Glutamatergic neuron (in vitro differentiated cells): ENCODE data around the gene TRAPPC14. TPM values are rescaled to one million over a fixed set of nuclear protein-coding genes. Genes with fewer than 3 reads are reported as not detected.
"Not testable (repeated sequence)": the region's sequence is repeated elsewhere in the genome, so short reads cannot be mapped to it uniquely, and the experiment has no call there.

ENCODE experiments used
- DNase-seq: peaks from one replicate; pipeline ENCODE4 v3.0.0; 2022
- H3K27ac Mint-ChIP-seq: one replicate; pipeline ENCODE4 v1.8.0; 2020; ENCODE audit warnings: mild to moderate bottlenecking, mixed read lengths, inconsistent platforms; ENCODE audit not compliant: unreplicated experiment
- H3K27me3 Mint-ChIP-seq: one replicate; pipeline ENCODE4 v1.8.0; 2020; ENCODE audit warnings: mild to moderate bottlenecking, moderate library complexity, mixed read lengths, inconsistent platforms; ENCODE audit not compliant: unreplicated experiment
- H3K36me3 Mint-ChIP-seq: one replicate; pipeline ENCODE4 v1.8.0; 2020; ENCODE audit warnings: mild to moderate bottlenecking, mixed read lengths, inconsistent platforms; ENCODE audit not compliant: unreplicated experiment
- H3K4me1 Mint-ChIP-seq: one replicate; pipeline ENCODE4 v1.8.0; 2020; ENCODE audit warnings: mild to moderate bottlenecking, low read depth, mixed read lengths, inconsistent platforms; ENCODE audit not compliant: unreplicated experiment
- H3K4me3 Mint-ChIP-seq: one replicate; pipeline ENCODE4 v1.8.0; 2020; ENCODE audit warnings: mild to moderate bottlenecking, mixed read lengths, inconsistent platforms; ENCODE audit not compliant: unreplicated experiment
- H3K9me3 Mint-ChIP-seq: one replicate; pipeline ENCODE4 v1.8.0; 2020; ENCODE audit warnings: mild to moderate bottlenecking, moderate library complexity, mixed read lengths, inconsistent platforms; ENCODE audit not compliant: unreplicated experiment
- CTCF ChIP-seq: fragments of 200-600 bp; sonication (generic); IDR thresholded peaks from one replicate; pipeline ENCODE4 v1.5.0; 2021; ENCODE audit not compliant: partially characterized antibody, unreplicated experiment
- total RNA-seq: library from RNA; stranded (reverse); fragmentation: NEBNext Ultra II Directional; extraction: Animal tissue kit (Norgen Biotek cat#: 25700); gene quantifications from one replicate; pipeline ENCODE4 v1.2.1, GENCODE V29; 2021; ENCODE audit not compliant: unreplicated experiment

The TRAPPC14 gene
- total RNA-seq, 1 donor from 2014 or later, result 42.4 TPM

- Mint-ChIP-seq H3K27ac (no peak overlapping the region), H3K27me3 (peaks cover 2% of the 10 kb centered on the region), H3K9me3 (peaks cover 1% of the 10 kb centered on the region), H3K4me3 (no peak overlapping the region), H3K36me3 (peaks cover 8% of the 10 kb centered on the region), H3K4me1 (peaks cover 5% of the 10 kb centered on the region)
- no peak for DNase-seq
- no peak for TF ChIP-seq CTCF
Observed at GRCh38 chr7:100189061-100189460, 30.5 kb upstream of the TRAPPC14 start.

GRCh38 chr7:100185726-100186125, 27.2 kb upstream of the TRAPPC14 start:
- H3K27me3 Mint-ChIP-seq, result peaks cover 3% of the 10 kb centered on the region
- DNase-seq, result no peak
- no peak overlapping the region for H3K27ac Mint-ChIP-seq
- H3K4me3 Mint-ChIP-seq, result peak overlapping the region; percentile 28
- no peak for TF ChIP-seq CTCF
- peaks cover 8% of the 10 kb centered on the region for H3K36me3 Mint-ChIP-seq
- peaks cover 5% of the 10 kb centered on the region for H3K4me1 Mint-ChIP-seq
- peaks cover 3% of the 10 kb centered on the region for H3K9me3 Mint-ChIP-seq

DNA sequence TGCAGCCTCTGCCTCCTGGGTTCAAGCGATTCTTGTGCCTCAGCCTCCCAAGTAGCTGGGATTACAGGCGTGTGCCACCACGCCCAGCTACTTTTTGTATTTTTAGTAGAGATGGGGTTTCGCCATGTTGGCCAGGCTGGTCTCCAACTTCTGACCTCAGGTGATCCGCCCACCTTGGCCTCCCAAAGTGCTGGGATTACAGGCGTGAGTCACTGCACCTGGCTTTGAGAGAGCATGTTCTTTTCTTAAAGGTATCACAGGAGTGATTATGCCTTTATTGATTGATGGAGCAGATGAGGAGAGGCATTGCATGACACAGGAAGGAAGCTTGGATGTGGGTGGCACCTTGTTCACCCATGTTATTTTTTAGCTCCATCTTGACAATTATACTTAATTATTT, 24.6 kb upstream of the TRAPPC14 start:
- not testable (repeated sequence) for H3K36me3 Mint-ChIP-seq, H3K4me3 Mint-ChIP-seq, H3K4me1 Mint-ChIP-seq, DNase-seq, H3K9me3 Mint-ChIP-seq, H3K27me3 Mint-ChIP-seq, H3K27ac Mint-ChIP-seq

GRCh38 chr7:100182616-100183015, 24.1 kb upstream of the TRAPPC14 start:
- H3K36me3 Mint-ChIP-seq, H3K4me1 Mint-ChIP-seq, H3K27me3 Mint-ChIP-seq: not testable (repeated sequence)

GRCh38 chr7:100180084-100180483, 21.6 kb upstream of the TRAPPC14 start:
- not testable (repeated sequence) for H3K4me1 Mint-ChIP-seq, H3K27me3 Mint-ChIP-seq, DNase-seq, H3K4me3 Mint-ChIP-seq, H3K27ac Mint-ChIP-seq, H3K36me3 Mint-ChIP-seq
- H3K9me3 Mint-ChIP-seq, result peaks cover 12% of the 10 kb centered on the region

More at GRCh38 chr7:100182616-100183015, 24.1 kb upstream of the TRAPPC14 start:
- not testable (repeated sequence) for H3K9me3 Mint-ChIP-seq, DNase-seq, H3K4me3 Mint-ChIP-seq, H3K27ac Mint-ChIP-seq

DNA sequence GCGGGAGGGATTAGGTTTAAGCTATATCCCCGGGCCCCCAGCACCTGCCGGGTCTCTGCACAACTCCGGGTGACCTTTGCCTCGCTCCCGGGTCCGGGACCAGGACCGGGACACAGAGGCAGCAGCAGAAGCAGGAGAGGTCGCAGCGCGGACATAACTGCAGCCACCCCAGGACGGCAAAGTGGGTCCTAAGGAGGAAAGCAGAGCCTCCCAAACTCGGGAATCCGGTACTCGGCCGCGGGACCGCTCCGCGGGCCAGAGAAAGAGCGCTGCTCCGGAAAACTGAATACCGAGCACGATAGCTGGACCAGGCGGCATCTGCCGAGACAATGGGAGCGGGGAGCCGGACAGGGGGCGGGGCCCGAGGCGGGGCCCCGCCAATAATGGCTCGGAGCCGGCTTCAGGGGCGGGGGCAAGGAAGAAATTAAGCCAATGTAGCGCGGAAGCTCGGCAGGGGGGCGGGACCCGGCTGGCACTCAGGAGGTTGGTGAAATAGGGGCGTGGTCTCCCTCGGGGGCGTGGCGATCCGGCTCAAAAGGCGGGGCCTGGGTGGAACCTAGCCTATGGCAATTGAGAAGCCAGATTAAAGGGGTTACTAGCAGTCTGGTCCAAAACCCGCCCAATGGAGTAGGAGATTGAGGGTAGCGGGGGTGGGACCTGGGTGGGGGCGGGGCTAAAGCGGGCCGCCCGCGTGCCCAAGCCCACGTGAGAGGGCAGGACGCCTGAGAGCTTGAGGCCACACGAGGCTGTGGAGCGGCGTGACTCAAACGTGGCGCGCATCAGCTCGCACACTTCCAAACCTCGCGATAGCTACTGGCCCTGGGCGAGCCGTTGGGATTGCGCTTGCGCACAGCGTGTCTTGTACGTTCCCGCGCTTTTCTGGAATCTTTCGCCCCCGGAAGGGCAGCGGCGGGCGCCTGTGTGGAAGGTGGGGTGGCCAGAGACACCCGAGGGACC, 18.8 kb upstream of the TRAPPC14 start, which contains the start of the genes GPC2 and STAG3:
GPC2 (minus strand) TSS at position 337 of the 957 bp plus-strand sequence; CDS start at position 155, 182 bp downstream.
STAG3 (plus strand) TSS at position 874 of the 957 bp plus-strand sequence. CDS start 2,639 bp downstream, outside the sequence.
- Mint-ChIP-seq H3K4me1 (peaks cover 12% of the 10 kb centered on the region), H3K36me3 (peaks cover 8% of the 10 kb centered on the region), H3K4me3 (peak within 1 kb of the TSS; percentile 98), H3K9me3 (peaks cover 12% of the 10 kb centered on the region), H3K27ac (peak within 1 kb of the TSS; percentile 94), H3K27me3 (peaks cover 13% of the 10 kb centered on the region)
- DNase-seq, result peak; percentile 100
- no peak for TF ChIP-seq CTCF
